Hepatocyte (in vitro differentiated cells): ENCODE data around the gene MPP4. TPM values are rescaled to one million over a fixed set of nuclear protein-coding genes. Genes with fewer than 3 reads are reported as not detected.

ENCODE experiments used
- DNase-seq: peaks from one replicate; pipeline ENCODE4 v3.0.0-alpha.2; 2016; ENCODE audit warnings: low spot score
- H2AFZ ChIP-seq: fragments of 200-600 bp; sonication (generic); 2 replicates; pipeline ENCODE4 v1.6.0; 2016; ENCODE audit warnings: antibody characterized with exemption, mild to moderate bottlenecking
- H3K27ac ChIP-seq: fragments of 200-600 bp; sonication (generic); 2 replicates; pipeline ENCODE4 v1.5.1; 2016; ENCODE audit warnings: mild to moderate bottlenecking
- H3K27me3 ChIP-seq: fragments of 200-600 bp; sonication (generic); 2 replicates; pipeline ENCODE4 v1.6.1; 2016
- H3K36me3 ChIP-seq: fragments of 200-600 bp; sonication (generic); replicated peaks from 2 replicates; pipeline ENCODE4 v1.5.1; 2016; ENCODE audit warnings: low read depth; ENCODE audit not compliant: insufficient read depth
- H3K4me1 ChIP-seq: fragments of 200-600 bp; sonication (generic); 2 replicates; pipeline ENCODE4 v1.5.1; 2016; ENCODE audit warnings: mild to moderate bottlenecking, moderate library complexity; ENCODE audit not compliant: insufficient read depth
- H3K4me2 ChIP-seq: fragments of 200-600 bp; sonication (generic); 2 replicates; pipeline ENCODE4 v1.6.0; 2016
- H3K4me3 ChIP-seq: fragments of 200-600 bp; sonication (generic); 2 replicates; pipeline ENCODE4 v1.5.1; 2016; ENCODE audit warnings: mild to moderate bottlenecking
- H3K79me2 ChIP-seq: fragments of 200-600 bp; sonication (generic); 2 replicates; pipeline ENCODE4 v1.6.0; 2017; ENCODE audit warnings: mild to moderate bottlenecking
- H3K9me2 ChIP-seq: fragments of 200-600 bp; sonication (generic); replicated peaks from 2 replicates; pipeline ENCODE4 v1.6.0; 2017; ENCODE audit warnings: mild to moderate bottlenecking; ENCODE audit not compliant: insufficient read depth
- H3K9me3 ChIP-seq: fragments of 200-600 bp; sonication (generic); 2 replicates; pipeline ENCODE4 v1.5.1; 2016; ENCODE audit warnings: low read depth, mild to moderate bottlenecking
- H4K20me1 ChIP-seq: fragments of 200-600 bp; sonication (generic); 2 replicates; pipeline ENCODE4 v1.6.0; 2016; ENCODE audit warnings: mild to moderate bottlenecking; ENCODE audit not compliant: insufficient read depth, poor library complexity, severe bottlenecking
- CTCF ChIP-seq: fragments of 200-600 bp; sonication (generic); IDR thresholded peaks from 2 replicates; pipeline ENCODE4 v1.5.1; 2016; ENCODE audit warnings: antibody characterized with exemption, mild to moderate bottlenecking; ENCODE audit not compliant: poor library complexity
- EZH2 ChIP-seq: fragments of 200-600 bp; sonication (generic); IDR thresholded peaks from 2 replicates; pipeline ENCODE4 v1.6.1; 2016; ENCODE audit warnings: antibody characterized with exemption, mild to moderate bottlenecking, borderline replicate concordance
- EZH2phosphoT487 ChIP-seq: fragments of 200-600 bp; sonication (generic); IDR thresholded peaks from one replicate; pipeline ENCODE4 v1.6.1; 2018; ENCODE audit warnings: antibody characterized with exemption, mild to moderate bottlenecking, low read depth, moderate library complexity; ENCODE audit not compliant: unreplicated experiment, severe bottlenecking
- WGBS: methylation state at CpG from one replicate; pipeline ENCODE4 v1.1.6; 2016; ENCODE audit warnings: low lambda C conversion rate; ENCODE audit errors: missing lambda C conversion rate; 5-methylcytosine and 5-hydroxymethylcytosine counted together
- polyA plus RNA-seq: library from polyadenylated mRNA; unstranded; fragments of >200 nt; fragmentation: Nextera tagmentation; extraction: Ambion mirVana; gene quantifications from 2 replicates; pipeline ENCODE4 v1.2.1, GENCODE V29; 2016
- total RNA-seq: library from RNA; depleted of rRNA; stranded (reverse); fragments of >200 nt; gene quantifications from 2 replicates; pipeline ENCODE4 v1.2.3, GENCODE V29; 2014

The MPP4 gene
- total and polyA plus RNA-seq, 2 experiments from 2014 or later = 0.19 to 0.77 TPM

- no peak overlapping the region for H2AFZ ChIP-seq
- 71% methylated on average over 5 of the region's 5 CpGs for WGBS
Measured at GRCh38 chr2:201660293-201660895, 38.0 kb downstream of the MPP4 start.

GRCh38 chr2:201656740-201657139 lies 41.7 kb downstream of the MPP4 start:
- WGBS = 75% methylated on average over 5 of the region's 5 CpGs
- H3K4me3 ChIP-seq = no peak overlapping the region
- TF ChIP-seq EZH2 (no peak), CTCF (no peak), EZH2phosphoT487 (no peak)
- no peaks in the 10 kb centered on the region for H4K20me1 ChIP-seq
- no peaks in the 10 kb centered on the region for H3K9me2 ChIP-seq
- no peaks in the 10 kb centered on the region for H3K27me3 ChIP-seq
- H3K9me3 ChIP-seq = no peaks in the 10 kb centered on the region
- DNase-seq = no peak
- H3K79me2 ChIP-seq = no peaks in the 10 kb centered on the region
- H2AFZ ChIP-seq = no peak overlapping the region
- H3K36me3 ChIP-seq = no peaks in the 10 kb centered on the region
- no peaks in the 10 kb centered on the region for H3K4me1 ChIP-seq
- no peak overlapping the region for H3K27ac ChIP-seq
- H3K4me2 ChIP-seq = no peak overlapping the region

More at GRCh38 chr2:201660293-201660895, 38.0 kb downstream of the MPP4 start:
- DNase-seq = no peak
- Histone ChIP-seq H3K79me2 (no peaks in the 10 kb centered on the region), H3K4me1 (no peaks in the 10 kb centered on the region), H3K9me3 (no peaks in the 10 kb centered on the region), H3K27me3 (no peaks in the 10 kb centered on the region), H3K4me3 (no peak overlapping the region), H3K27ac (no peak overlapping the region), H3K9me2 (no peaks in the 10 kb centered on the region), H4K20me1 (no peaks in the 10 kb centered on the region), H3K36me3 (no peaks in the 10 kb centered on the region), H3K4me2 (no peak overlapping the region)
- no peak for TF ChIP-seq CTCF
- TF ChIP-seq EZH2 = no peak
- TF ChIP-seq EZH2phosphoT487 = no peak

- DNase-seq = no peak
- Histone ChIP-seq H3K27ac (no peak overlapping the region), H3K9me2 (no peaks in the 10 kb centered on the region), H4K20me1 (no peaks in the 10 kb centered on the region), H3K4me3 (no peak overlapping the region), H3K36me3 (no peaks in the 10 kb centered on the region), H3K9me3 (no peaks in the 10 kb centered on the region), H3K4me2 (no peak overlapping the region), H3K4me1 (no peaks in the 10 kb centered on the region), H2AFZ (no peak overlapping the region), H3K27me3 (no peaks in the 10 kb centered on the region), H3K79me2 (no peaks in the 10 kb centered on the region)
- 92% methylated on average over 11 of the region's 11 CpGs for WGBS
- TF ChIP-seq CTCF (no peak), EZH2 (no peak), EZH2phosphoT487 (no peak)
Measured at GRCh38 chr2:201656102-201656501, 42.3 kb downstream of the MPP4 start.
